ENCODE data around the gene PLXNA4.

Gene PLXNA4

GRCh38 chr7:132498319-132498718 lies 78.0 kb downstream of the PLXNA4 start:
- no peak for DNase-seq

- no peak for DNase-seq
Measured at GRCh38 chr7:132497098-132497497, 79.2 kb downstream of the PLXNA4 start.

- DNase-seq = no peak
Measured at GRCh38 chr7:132495936-132496335, 80.3 kb downstream of the PLXNA4 start.

GRCh38 chr7:132494474-132494873 lies 81.8 kb downstream of the PLXNA4 start:
- no peak for DNase-seq

GRCh38 chr7:132492823-132493445 lies 83.3 kb downstream of the PLXNA4 start:
- DNase-seq = no peak

GRCh38 chr7:132491391-132491945 lies 84.8 kb downstream of the PLXNA4 start:
- DNase-seq = no peak

GRCh38 chr7:132490474-132490873 lies 85.8 kb downstream of the PLXNA4 start:
- no peak for DNase-seq

- DNase-seq = no peak
Measured at GRCh38 chr7:132489776-132490237, 86.5 kb downstream of the PLXNA4 start.

GRCh38 chr7:132488634-132489302 lies 87.5 kb downstream of the PLXNA4 start:
- DNase-seq = no peak

- DNase-seq = no peak
Measured at GRCh38 chr7:132486274-132486610, 90.0 kb downstream of the PLXNA4 start.

GRCh38 chr7:132485600-132486273 lies 90.5 kb downstream of the PLXNA4 start:
- DNase-seq = no peak

- no peak for DNase-seq
Measured at GRCh38 chr7:132485136-132485535, 91.1 kb downstream of the PLXNA4 start.

- DNase-seq = no peak
Measured at GRCh38 chr7:132482866-132483265, 93.4 kb downstream of the PLXNA4 start.

- DNase-seq = no peak
Measured at GRCh38 chr7:132480534-132480933, 95.7 kb downstream of the PLXNA4 start.

GRCh38 chr7:132476541-132476940 lies 99.7 kb downstream of the PLXNA4 start:
- DNase-seq = no peak

GRCh38 chr7:132475669-132476116 lies 100.6 kb downstream of the PLXNA4 start:
- DNase-seq = no peak

- DNase-seq = no peak
Measured at GRCh38 chr7:132475037-132475668, 101.1 kb downstream of the PLXNA4 start.

GRCh38 chr7:132472463-132473120 lies 103.7 kb downstream of the PLXNA4 start:
- DNase-seq = no peak

- DNase-seq = no peak
Measured at GRCh38 chr7:132471515-132471914, 104.8 kb downstream of the PLXNA4 start.

- no peak for DNase-seq
Measured at GRCh38 chr7:132469681-132470080, 106.6 kb downstream of the PLXNA4 start.

- no peak for DNase-seq
Measured at GRCh38 chr7:132469264-132469663, 107.0 kb downstream of the PLXNA4 start.

GRCh38 chr7:132466367-132466766 lies 109.9 kb downstream of the PLXNA4 start:
- DNase-seq = no peak

- DNase-seq = no peak
Measured at GRCh38 chr7:132465516-132465915, 110.8 kb downstream of the PLXNA4 start.
